Measurements from ENCODE around the gene PHF12.

GRCh38 chr17:28951428-28951990 lies at the start of gene PHF12:
- TF ChIP-seq POLR2AphosphoS5 (IDR thresholded peaks at IDR 0.05) (peak; percentile 91 to 99), CTCF (IDR thresholded peaks at IDR 0.05) (no peak), POLR2A (IDR thresholded peaks at IDR 0.05; ENCODE audit: low read depth) (peak; percentile 72), EP300 (IDR thresholded peaks at IDR 0.05) (no peak)
